Peyer's patch (tissue), 4 donors: ENCODE data around the gene PGS1. TPM values are rescaled to one million over a fixed set of nuclear protein-coding genes. Genes with fewer than 3 reads are reported as not detected.
A peak's percentile ranks its signal among the peaks of the same experiment; 100 is the strongest.

Source experiments
- DNase-seq, 3 donors: peaks; one replicate each; pipeline ENCODE4 v3.0.0-alpha.2; 2017 to 2019
- H3K27ac ChIP-seq, 4 donors: fragments of 200-600 bp; sonication (generic); one replicate each; pipeline ENCODE4 v1.5.1; 2016 to 2019
- H3K27me3 ChIP-seq, 2 donors: fragments of 200-600 bp; sonication (generic); one replicate each; pipeline ENCODE4 v1.5.1; 2019
- H3K36me3 ChIP-seq, 3 donors: fragments of 200-600 bp; sonication (generic); one replicate each; pipeline ENCODE4 v1.5.1; 2016 to 2019
- H3K4me1 ChIP-seq, 4 donors: fragments of 200-600 bp; sonication (generic); one replicate each; pipeline ENCODE4 v1.5.1; 2016 to 2019
- H3K4me3 ChIP-seq, 4 donors: fragments of 200-600 bp; sonication (generic); 1 replicate in 3 of 4; 2 replicates in 1 of 4; pipeline ENCODE4 v1.5.1; 2016 to 2019; ENCODE audit warnings: mild to moderate bottlenecking in 1 of 4
- H3K9me3 ChIP-seq, 4 donors: fragments of 200-600 bp; sonication (generic); one replicate each; pipeline ENCODE4 v1.5.1; 2016 to 2019; ENCODE audit warnings: mild to moderate bottlenecking in 1 of 4
- CTCF ChIP-seq, 6 experiments: fragments of 450-650 bp in 4 of 6; fragments of 200-600 bp in 2 of 6; sonication (generic) in 1 of 6; IDR thresholded peaks; one replicate each; pipeline ENCODE4 v1.5.1; 2017 to 2019; ENCODE audit warnings: antibody characterized with exemption in 6 of 6, mild to moderate bottlenecking in 3 of 6, moderate library complexity in 1 of 6
- POLR2A ChIP-seq, 2 donors: fragments of 450-650 bp; IDR thresholded peaks; one replicate each; pipeline ENCODE4 v1.5.1; 2017; ENCODE audit warnings: antibody characterized with exemption in 2 of 2, mild to moderate bottlenecking in 2 of 2, moderate library complexity in 2 of 2
- total RNA-seq, 4 donors: library from RNA; depleted of rRNA; stranded (reverse); fragments of >200 nt; gene quantifications; one replicate each; pipeline ENCODE4 v1.1.0, GENCODE V29; 2016

Gene PGS1
- total RNA-seq, 4 donors from 2014 or later, result 32.4 to 149 (median 116) TPM

GRCh38 chr17:78381601-78382232 lies 3.3 kb downstream of the PGS1 start:
- peak overlapping the region; percentile 54 to 84 (median 72) for H3K27ac ChIP-seq
- peaks cover 11 to 69% (median 42%) of the 10 kb centered on the region in 4 donors for H3K4me1 ChIP-seq
- no peak for TF ChIP-seq CTCF (IDR thresholded peaks at IDR 0.05)
- no peak for TF ChIP-seq POLR2A (IDR thresholded peaks at IDR 0.05)
- no peaks in the 10 kb centered on the region for H3K27me3 ChIP-seq
- H3K36me3 ChIP-seq, result no peaks in the 10 kb centered on the region
- H3K4me3 ChIP-seq, result peak overlapping the region in 1 of 4 donors; percentile 18
- no peaks in the 10 kb centered on the region for H3K9me3 ChIP-seq
- DNase-seq, result peak in 1 of 3 donors; percentile 73

DNA sequence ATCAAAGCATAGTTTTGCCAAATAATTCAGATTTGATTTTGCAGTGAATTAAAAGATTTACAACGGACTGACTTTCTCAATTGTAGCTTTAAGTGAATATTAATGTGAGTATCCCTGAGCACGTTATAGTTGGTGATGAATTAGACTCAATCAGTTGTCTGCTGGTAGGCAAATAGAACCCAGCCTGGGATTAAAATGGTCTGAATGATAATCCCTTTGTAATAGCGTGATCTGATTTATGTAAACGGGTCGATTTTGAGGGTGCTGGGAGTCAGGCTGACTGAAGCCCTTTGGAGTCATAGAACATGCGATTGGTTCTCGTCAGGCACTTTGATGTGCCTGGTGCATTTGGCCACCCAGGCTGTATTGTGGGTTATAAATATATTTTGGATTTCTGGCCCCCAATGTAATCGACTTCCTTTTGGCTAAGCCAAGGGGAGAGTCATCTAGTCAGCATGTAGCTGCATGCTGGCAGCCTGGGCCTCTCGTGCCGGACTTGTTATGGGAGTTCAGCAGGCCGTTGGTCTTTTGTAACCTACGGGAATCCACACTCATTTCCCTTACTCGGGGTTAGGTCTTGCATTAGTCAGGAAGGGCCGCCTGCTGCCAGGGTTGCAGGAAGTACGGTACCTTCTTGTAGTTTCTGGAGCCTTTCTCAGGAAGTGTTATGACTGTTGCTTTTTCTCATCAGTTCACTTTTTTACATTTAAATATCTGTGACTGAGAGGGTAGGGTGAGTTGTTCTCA lies 5.4 kb downstream of the PGS1 start:
- H3K36me3 ChIP-seq, result no peaks in the 10 kb centered on the region
- H3K27me3 ChIP-seq, result no peaks in the 10 kb centered on the region
- DNase-seq, result peak in 2 of 3 donors; percentile 74 to 85
- no peaks in the 10 kb centered on the region for H3K9me3 ChIP-seq
- H3K27ac ChIP-seq, result peak overlapping the region; percentile 47 to 84 (median 56)
- H3K4me1 ChIP-seq, result peaks cover 11 to 79% (median 49%) of the 10 kb centered on the region in 4 donors
- TF ChIP-seq CTCF (IDR thresholded peaks at IDR 0.05) (no peak), POLR2A (IDR thresholded peaks at IDR 0.05) (no peak)
- H3K4me3 ChIP-seq, result no peak overlapping the region

GRCh38 chr17:78384479-78385175 lies 6.2 kb downstream of the PGS1 start:
- H3K27ac ChIP-seq, result peak overlapping the region; percentile 47 to 84 (median 56)
- TF ChIP-seq CTCF (IDR thresholded peaks at IDR 0.05) (no peak), POLR2A (IDR thresholded peaks at IDR 0.05) (no peak)
- DNase-seq, result no peak
- no peaks in the 10 kb centered on the region for H3K27me3 ChIP-seq
- H3K9me3 ChIP-seq, result no peaks in the 10 kb centered on the region
- H3K4me3 ChIP-seq, result no peak overlapping the region
- H3K36me3 ChIP-seq, result no peaks in the 10 kb centered on the region
- peaks cover 11 to 80% (median 46%) of the 10 kb centered on the region in 4 donors for H3K4me1 ChIP-seq

- Histone ChIP-seq H3K27ac (peak overlapping the region; percentile 57 to 84 (median 66)), H3K36me3 (peaks cover 0 to 7% (median 0%) of the 10 kb centered on the region in 3 donors), H3K4me1 (peaks cover 3 to 56% (median 36%) of the 10 kb centered on the region in 4 donors), H3K4me3 (no peak overlapping the region), H3K27me3 (no peaks in the 10 kb centered on the region), H3K9me3 (no peaks in the 10 kb centered on the region)
- TF ChIP-seq CTCF (IDR thresholded peaks at IDR 0.05) (no peak), POLR2A (IDR thresholded peaks at IDR 0.05) (no peak)
- DNase-seq, result peak in 2 of 3 donors; percentile 52 to 59
Measured at GRCh38 chr17:78387977-78388941, 9.8 kb downstream of the PGS1 start.
